Esophagus (tissue), 2 donors: ENCODE data around the gene AMD1. TPM values are rescaled to one million over a fixed set of nuclear protein-coding genes. Genes with fewer than 3 reads are reported as not detected.
"Not testable (repeated sequence)": the region's sequence is repeated elsewhere in the genome, so short reads cannot be mapped to it uniquely, and the experiment has no call there.

Experiments used
- H3K27ac ChIP-seq, 2 donors: one replicate each; pipeline ENCODE4 v1.5.1; 2013; ENCODE audit warnings: low read depth in 2 of 2, mild to moderate bottlenecking in 2 of 2, inconsistent platforms in 1 of 2, low read length in 1 of 2, moderate library complexity in 1 of 2
- H3K27me3 ChIP-seq, 2 donors: one replicate each; pipeline ENCODE4 v1.6.1; 2013; ENCODE audit warnings: low read length in 2 of 2, control low read depth in 1 of 2, mild to moderate bottlenecking in 1 of 2; ENCODE audit not compliant: insufficient read depth in 2 of 2, control insufficient read depth in 1 of 2
- H3K36me3 ChIP-seq, 2 donors: one replicate each; pipeline ENCODE4 v1.6.1; 2013; ENCODE audit warnings: low read length in 1 of 2; ENCODE audit not compliant: control insufficient read depth in 2 of 2, insufficient read depth in 2 of 2
- H3K4me1 ChIP-seq, 2 donors: one replicate each; pipeline ENCODE4 v1.6.1; 2013; ENCODE audit warnings: low read length in 1 of 2; ENCODE audit not compliant: control insufficient read depth in 2 of 2, insufficient read depth in 2 of 2
- H3K4me3 ChIP-seq, 2 donors: one replicate each; pipeline ENCODE4 v1.5.1; 2013; ENCODE audit warnings: low read length in 2 of 2, mild to moderate bottlenecking in 2 of 2, low read depth in 1 of 2, moderate library complexity in 1 of 2
- H3K9me3 ChIP-seq, 2 donors: one replicate each; pipeline ENCODE4 v1.6.1; 2013; ENCODE audit warnings: mild to moderate bottlenecking in 2 of 2, low read depth in 1 of 2, low read length in 1 of 2, moderate library complexity in 1 of 2; ENCODE audit not compliant: control insufficient read depth in 2 of 2, insufficient read depth in 1 of 2
- WGBS, 2 donors: extraction: QIAGEN DNeasy Blood & Tissue Kit; methylation state at CpG; one replicate each; pipeline ENCODE4 v1.1.7; 2013; 5-methylcytosine and 5-hydroxymethylcytosine counted together
- polyA plus RNA-seq, 2 donors: library from polyadenylated mRNA; stranded (reverse); fragments of 200-250 nt; gene quantifications; one replicate each; pipeline ENCODE4 v1.2.3, GENCODE V29; 2013
- donor health status: healthy with polysubstance abuse.
- donor health status: Bipolar disorder and iron deficiency.

AMD1 gene
- 10 to 100 TPM; 23.1 to 52.4 TPM for polyA plus RNA-seq

- H3K27me3 ChIP-seq, result no peaks in the 10 kb centered on the region
- WGBS, 2 donors, result 0% methylated on average over 59 of the region's 59 CpGs
- H3K4me3 ChIP-seq, result peak within 1 kb of the TSS; percentile 93 to 100
- H3K27ac ChIP-seq, result peak within 1 kb of the TSS; percentile 97 to 98
- no peaks in the 10 kb centered on the region for H3K4me1 ChIP-seq
- no peaks in the 10 kb centered on the region for H3K9me3 ChIP-seq
- H3K36me3 ChIP-seq, result no peaks in the 10 kb centered on the region
Measured at GRCh38 chr6:110873981-110874879, at the start of gene AMD1. AMD1 (plus strand) TSS chr6:110874785; CDS start chr6:110875106, 321 bp downstream.

- Histone ChIP-seq H3K4me3 (no peak overlapping the region), H3K4me1 (no peaks in the 10 kb centered on the region), H3K9me3 (no peaks in the 10 kb centered on the region), H3K27ac (peak overlapping the region; percentile 6 to 30), H3K27me3 (no peaks in the 10 kb centered on the region), H3K36me3 (no peaks in the 10 kb centered on the region)
- 69 to 72% methylated on average over 9 of the region's 9 CpGs for WGBS, 2 donors
Measured at GRCh38 chr6:110826236-110827129, 48.1 kb upstream of the AMD1 start.

GRCh38 chr6:110828396-110828795, 46.2 kb upstream of the AMD1 start:
- Histone ChIP-seq H3K36me3 (no peaks in the 10 kb centered on the region), H3K27ac (peak overlapping the region; percentile 67 to 92), H3K4me1 (no peaks in the 10 kb centered on the region), H3K9me3 (no peaks in the 10 kb centered on the region), H3K4me3 (no peak overlapping the region), H3K27me3 (no peaks in the 10 kb centered on the region)
- WGBS, 2 donors, result 51 to 80% methylated on average over 1 of the region's 1 CpG

- Histone ChIP-seq H3K9me3 (no peaks in the 10 kb centered on the region), H3K4me3 (no peak overlapping the region), H3K27me3 (no peaks in the 10 kb centered on the region), H3K4me1 (no peaks in the 10 kb centered on the region), H3K36me3 (no peaks in the 10 kb centered on the region), H3K27ac (no peak overlapping the region)
- WGBS, 2 donors, result 77 to 80% methylated on average over 6 of the region's 6 CpGs
Measured at GRCh38 chr6:110831405-110831804, 43.2 kb upstream of the AMD1 start.

- H3K36me3 ChIP-seq, result no peaks in the 10 kb centered on the region
- H3K27ac ChIP-seq, result no peak overlapping the region
- H3K27me3 ChIP-seq, result no peaks in the 10 kb centered on the region
- no peak overlapping the region for H3K4me3 ChIP-seq
- 90 to 94% methylated on average over 6 of the region's 6 CpGs for WGBS, 2 donors
- H3K4me1 ChIP-seq, result no peaks in the 10 kb centered on the region
- no peaks in the 10 kb centered on the region for H3K9me3 ChIP-seq
Measured at GRCh38 chr6:110833831-110834230, 40.8 kb upstream of the AMD1 start.

- not testable (repeated sequence) for H3K36me3 ChIP-seq, H3K4me3 ChIP-seq, H3K27me3 ChIP-seq, H3K27ac ChIP-seq, H3K9me3 ChIP-seq, H3K4me1 ChIP-seq
- WGBS, 2 donors, result 79 to 82% methylated on average over 5 of the region's 5 CpGs
Measured at GRCh38 chr6:110835751-110836150, 38.8 kb upstream of the AMD1 start.

GRCh38 chr6:110841266-110841665, 33.3 kb upstream of the AMD1 start:
- Histone ChIP-seq H3K27me3 (no peaks in the 10 kb centered on the region), H3K9me3 (no peaks in the 10 kb centered on the region), H3K36me3 (no peaks in the 10 kb centered on the region), H3K4me1 (no peaks in the 10 kb centered on the region), H3K4me3 (no peak overlapping the region), H3K27ac (no peak overlapping the region)
- WGBS, 2 donors, result 83 to 87% methylated on average over 6 of the region's 6 CpGs

GRCh38 chr6:110849781-110850180, 24.8 kb upstream of the AMD1 start:
- no peaks in the 10 kb centered on the region for H3K4me1 ChIP-seq
- WGBS, 2 donors, result 85 to 87% methylated on average over 4 of the region's 4 CpGs

GRCh38 chr6:110852773-110853172, 21.8 kb upstream of the AMD1 start:
- H3K4me1 ChIP-seq, result peaks cover 0 to 2% of the 10 kb centered on the region in 2 donors
- H3K4me3 ChIP-seq, result no peak overlapping the region
- no peak overlapping the region for H3K27ac ChIP-seq
- 97% methylated on average over 2 of the region's 2 CpGs for WGBS, 2 donors
- H3K27me3 ChIP-seq, result no peaks in the 10 kb centered on the region
- no peaks in the 10 kb centered on the region for H3K36me3 ChIP-seq
- no peaks in the 10 kb centered on the region for H3K9me3 ChIP-seq

More at GRCh38 chr6:110849781-110850180, 24.8 kb upstream of the AMD1 start:
- Histone ChIP-seq H3K36me3 (no peaks in the 10 kb centered on the region), H3K4me3 (no peak overlapping the region), H3K27me3 (no peaks in the 10 kb centered on the region), H3K27ac (no peak overlapping the region), H3K9me3 (no peaks in the 10 kb centered on the region)
